Sigmoid colon (tissue), 4 donors: ENCODE measurements around the gene ADH1C.

ENCODE experiments used
- EP300 ChIP-seq, 4 donors: sonication (generic); formaldehyde crosslinking; IDR thresholded peaks; one replicate each; pipeline ENCODE4 v1.6.1; 2017; ENCODE audit warnings: antibody characterized with exemption in 4 of 4
- POLR2AphosphoS5 ChIP-seq, 4 donors: sonication (generic); formaldehyde crosslinking; IDR thresholded peaks; one replicate each; pipeline ENCODE4 v1.6.1; 2017; ENCODE audit warnings: antibody characterized with exemption in 4 of 4
- TF ChIP-seq, protein P1 (sequence below), 4 experiments: fragments of 450-650 bp in 3 of 4; fragments of 200-600 bp in 1 of 4; IDR thresholded peaks; one replicate each; pipeline ENCODE4 v1.5.1; 2016 to 2019; ENCODE audit warnings: antibody characterized with exemption in 4 of 4, mild to moderate bottlenecking in 3 of 4, moderate library complexity in 2 of 4

- TF ChIP-seq, protein P1, sequence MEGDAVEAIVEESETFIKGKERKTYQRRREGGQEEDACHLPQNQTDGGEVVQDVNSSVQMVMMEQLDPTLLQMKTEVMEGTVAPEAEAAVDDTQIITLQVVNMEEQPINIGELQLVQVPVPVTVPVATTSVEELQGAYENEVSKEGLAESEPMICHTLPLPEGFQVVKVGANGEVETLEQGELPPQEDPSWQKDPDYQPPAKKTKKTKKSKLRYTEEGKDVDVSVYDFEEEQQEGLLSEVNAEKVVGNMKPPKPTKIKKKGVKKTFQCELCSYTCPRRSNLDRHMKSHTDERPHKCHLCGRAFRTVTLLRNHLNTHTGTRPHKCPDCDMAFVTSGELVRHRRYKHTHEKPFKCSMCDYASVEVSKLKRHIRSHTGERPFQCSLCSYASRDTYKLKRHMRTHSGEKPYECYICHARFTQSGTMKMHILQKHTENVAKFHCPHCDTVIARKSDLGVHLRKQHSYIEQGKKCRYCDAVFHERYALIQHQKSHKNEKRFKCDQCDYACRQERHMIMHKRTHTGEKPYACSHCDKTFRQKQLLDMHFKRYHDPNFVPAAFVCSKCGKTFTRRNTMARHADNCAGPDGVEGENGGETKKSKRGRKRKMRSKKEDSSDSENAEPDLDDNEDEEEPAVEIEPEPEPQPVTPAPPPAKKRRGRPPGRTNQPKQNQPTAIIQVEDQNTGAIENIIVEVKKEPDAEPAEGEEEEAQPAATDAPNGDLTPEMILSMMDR (IDR thresholded peaks at IDR 0.05) = no peak
- TF ChIP-seq POLR2AphosphoS5 (IDR thresholded peaks at IDR 0.05) = no peak
- TF ChIP-seq EP300 (IDR thresholded peaks at IDR 0.05) = no peak
Observed at GRCh38 chr4:99315839-99316238, 36.7 kb downstream of the ADH1C start.
